Measurements from ENCODE around the gene SUSD4. TPM values are rescaled to one million over a fixed set of nuclear protein-coding genes. Genes with fewer than 3 reads are reported as not detected.

The SUSD4 gene
- polyA plus RNA-seq, 1 of the 3 experiments (the other 2 are of a cell fraction): 0.31 TPM

DNA sequence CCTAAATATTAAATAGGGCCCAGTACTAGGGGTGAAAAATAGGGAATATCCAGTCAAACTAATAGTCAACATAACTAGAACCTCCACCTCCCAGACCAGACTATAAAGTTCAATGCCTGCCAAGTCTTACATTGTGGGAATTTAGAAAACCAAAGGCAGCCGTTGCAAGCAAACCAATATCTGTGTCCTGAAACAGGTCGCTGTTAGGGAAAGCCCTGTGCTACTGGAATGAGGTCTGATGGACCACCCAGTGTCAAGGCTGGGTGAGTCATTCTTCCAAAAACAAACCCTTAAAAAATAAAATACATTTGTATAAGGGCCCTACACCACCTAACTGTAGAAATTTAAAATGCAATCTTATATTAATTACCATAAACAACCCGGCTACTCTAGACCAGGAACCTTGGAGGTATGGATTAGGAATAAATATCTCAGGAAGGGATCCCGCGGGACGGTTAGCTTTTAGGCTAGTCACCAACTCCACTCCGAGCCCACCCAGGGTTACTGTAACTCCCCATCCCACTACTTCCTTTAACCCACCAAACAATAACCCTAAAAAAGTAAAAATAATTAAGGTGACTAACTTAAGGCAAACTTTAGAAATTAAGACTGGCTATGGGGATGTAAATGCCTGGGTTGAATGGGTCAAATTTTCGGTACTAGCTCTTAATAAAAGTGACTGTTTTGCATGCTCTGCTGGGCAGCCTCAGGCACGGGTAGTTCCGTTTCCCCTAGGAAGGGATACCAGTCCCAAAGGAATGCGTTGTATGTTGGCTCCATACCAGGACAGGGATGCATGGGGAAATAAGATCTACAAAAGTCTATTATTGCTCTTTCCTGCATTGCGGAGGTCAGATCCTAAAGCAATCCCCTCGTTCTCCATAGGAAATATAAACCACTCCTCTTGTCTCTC is 155.6 kb downstream of the SUSD4 start:
- no peaks in the 10 kb centered on the region for H3K36me3 ChIP-seq (replicated peaks in 1 of 2; ENCODE audit: control insufficient read depth in 1 of 2, insufficient read depth in 2 of 2, low read length in 1 of 2)
- H3K4me3 ChIP-seq (ENCODE audit: low read depth in 2 of 2, low read length in 1 of 2): no peak overlapping the region
- no peak overlapping the region for H3K4me2 ChIP-seq
- H4K20me1 ChIP-seq (ENCODE audit: insufficient read depth): no peaks in the 10 kb centered on the region
- H3K9me3 ChIP-seq: no peaks in the 10 kb centered on the region
- H2AFZ ChIP-seq (ENCODE audit: low read depth): no peak overlapping the region
- H3F3A ChIP-seq (replicated peaks; ENCODE audit: insufficient read depth): no peaks in the 10 kb centered on the region
- H3K9me2 ChIP-seq: no peaks in the 10 kb centered on the region
- no peaks in the 10 kb centered on the region for H3K4me1 ChIP-seq (ENCODE audit: control insufficient read depth in 1 of 2, insufficient read depth in 2 of 2, low read depth in 1 of 2, low read length in 1 of 2)
- TF ChIP-seq RFX5 (IDR thresholded peaks at IDR 0.05; ENCODE audit: low read length) (no peak), FOXM1 (IDR thresholded peaks at IDR 0.05; ENCODE audit: low read depth) (no peak), RAD21 (IDR thresholded peaks at IDR 0.05; ENCODE audit: low read length) (no peak), EZH2phosphoT487 (IDR thresholded peaks at IDR 0.05; ENCODE audit: borderline replicate concordance, low read depth) (no peak), TCF12 (IDR thresholded peaks at IDR 0.05) (no peak), PBX3 (IDR thresholded peaks at IDR 0.05) (no peak), JUND (IDR thresholded peaks at IDR 0.05) (no peak), YY1 (IDR thresholded peaks at IDR 0.05; ENCODE audit: low read depth) (no peak), ELF1 (IDR thresholded peaks at IDR 0.05) (no peak), MXI1 (IDR thresholded peaks at IDR 0.05; ENCODE audit: low read depth, low read length) (no peak), RXRA (IDR thresholded peaks at IDR 0.05; ENCODE audit: borderline replicate concordance, low read depth) (no peak), NFIC (IDR thresholded peaks at IDR 0.05; ENCODE audit: borderline replicate concordance) (no peak), TAF1 (IDR thresholded peaks at IDR 0.05; ENCODE audit: borderline replicate concordance, low read depth, low read length) (no peak)
- TF ChIP-seq, protein P1, sequence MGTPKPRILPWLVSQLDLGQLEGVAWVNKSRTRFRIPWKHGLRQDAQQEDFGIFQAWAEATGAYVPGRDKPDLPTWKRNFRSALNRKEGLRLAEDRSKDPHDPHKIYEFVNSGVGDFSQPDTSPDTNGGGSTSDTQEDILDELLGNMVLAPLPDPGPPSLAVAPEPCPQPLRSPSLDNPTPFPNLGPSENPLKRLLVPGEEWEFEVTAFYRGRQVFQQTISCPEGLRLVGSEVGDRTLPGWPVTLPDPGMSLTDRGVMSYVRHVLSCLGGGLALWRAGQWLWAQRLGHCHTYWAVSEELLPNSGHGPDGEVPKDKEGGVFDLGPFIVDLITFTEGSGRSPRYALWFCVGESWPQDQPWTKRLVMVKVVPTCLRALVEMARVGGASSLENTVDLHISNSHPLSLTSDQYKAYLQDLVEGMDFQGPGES (IDR thresholded peaks at IDR 0.05; ENCODE audit: low read depth, low read length): no peak
- TF ChIP-seq, protein P2, sequence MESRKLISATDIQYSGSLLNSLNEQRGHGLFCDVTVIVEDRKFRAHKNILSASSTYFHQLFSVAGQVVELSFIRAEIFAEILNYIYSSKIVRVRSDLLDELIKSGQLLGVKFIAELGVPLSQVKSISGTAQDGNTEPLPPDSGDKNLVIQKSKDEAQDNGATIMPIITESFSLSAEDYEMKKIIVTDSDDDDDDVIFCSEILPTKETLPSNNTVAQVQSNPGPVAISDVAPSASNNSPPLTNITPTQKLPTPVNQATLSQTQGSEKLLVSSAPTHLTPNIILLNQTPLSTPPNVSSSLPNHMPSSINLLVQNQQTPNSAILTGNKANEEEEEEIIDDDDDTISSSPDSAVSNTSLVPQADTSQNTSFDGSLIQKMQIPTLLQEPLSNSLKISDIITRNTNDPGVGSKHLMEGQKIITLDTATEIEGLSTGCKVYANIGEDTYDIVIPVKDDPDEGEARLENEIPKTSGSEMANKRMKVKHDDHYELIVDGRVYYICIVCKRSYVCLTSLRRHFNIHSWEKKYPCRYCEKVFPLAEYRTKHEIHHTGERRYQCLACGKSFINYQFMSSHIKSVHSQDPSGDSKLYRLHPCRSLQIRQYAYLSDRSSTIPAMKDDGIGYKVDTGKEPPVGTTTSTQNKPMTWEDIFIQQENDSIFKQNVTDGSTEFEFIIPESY (IDR thresholded peaks at IDR 0.05; ENCODE audit: borderline replicate concordance, low read depth): no peak
- TF ChIP-seq, protein P3, sequence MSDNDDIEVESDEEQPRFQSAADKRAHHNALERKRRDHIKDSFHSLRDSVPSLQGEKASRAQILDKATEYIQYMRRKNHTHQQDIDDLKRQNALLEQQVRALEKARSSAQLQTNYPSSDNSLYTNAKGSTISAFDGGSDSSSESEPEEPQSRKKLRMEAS (IDR thresholded peaks at IDR 0.05; ENCODE audit: low read depth): no peak
- 71% methylated on average over 13 of the region's 13 CpGs for WGBS (ENCODE audit: low lambda C conversion rate)
- ChIA-PET CTCF (no interaction called here), POLR2A (no interaction called here)
- no peaks in the 10 kb centered on the region for H3K79me2 ChIP-seq (ENCODE audit: insufficient read depth)
- H3K27ac ChIP-seq (ENCODE audit: low read depth in 2 of 2, low read length in 1 of 2): no peak overlapping the region
- peaks cover 7% of the 10 kb centered on the region; the same call in 1 of the 2 replicates for H3K27me3 ChIP-seq (ENCODE audit: insufficient read depth)
- no peak overlapping the region for H3K9ac ChIP-seq
- DNase-seq: no peak

Data from SK-N-SH (cell line).